Common myeloid progenitor, CD34-positive (primary cell): ENCODE measurements around the gene SLC17A2.

Experiments
- CTCF ChIA-PET: fragments of 350-600 bp; sonication (Branson Sonifier 250); formaldehyde crosslinking; loops from one replicate; lab custom pipeline; 2021; ENCODE audit warnings: antibody characterized with exemption; lab: Charles Lee
- POLR2A ChIA-PET: fragments of 350-600 bp; sonication (Branson Sonifier 250); formaldehyde crosslinking; loops from one replicate; lab custom pipeline; 2021; ENCODE audit warnings: antibody characterized with exemption; lab: Charles Lee
- DNase-seq, 3 donors: peaks; one replicate each; pipeline versions ENCODE4 v3.0.0 to v3.0.0-alpha.2; 2013
- H3K27ac ChIP-seq, 2 experiments: 1 replicate in 1 of 2; 2 replicates in 1 of 2; pipeline ENCODE4 v1.7.0; 2013; ENCODE audit warnings: inconsistent platforms in 2 of 2, low read length in 2 of 2, mild to moderate bottlenecking in 2 of 2, low read depth in 1 of 2, moderate library complexity in 1 of 2; ENCODE audit not compliant: severe bottlenecking in 2 of 2, insufficient read depth in 1 of 2, poor library complexity in 1 of 2
- H3K27me3 ChIP-seq, 5 experiments: replicated peaks in 2 of 5; 1 replicate in 3 of 5; 2 replicates in 2 of 5; pipeline versions ENCODE4 v1.6.1 to v1.7.0; 2013; ENCODE audit warnings: low read length in 4 of 5, mild to moderate bottlenecking in 2 of 5, moderate library complexity in 2 of 5, inconsistent platforms in 1 of 5; ENCODE audit not compliant: insufficient read depth in 5 of 5, control insufficient read depth in 4 of 5
- H3K36me3 ChIP-seq, 4 experiments: 1 replicate in 2 of 4; 2 replicates in 2 of 4; pipeline versions ENCODE4 v1.6.1 to v1.7.0; 2013; ENCODE audit warnings: low read length in 3 of 4, control low read depth in 1 of 4, mild to moderate bottlenecking in 1 of 4; ENCODE audit not compliant: control insufficient read depth in 4 of 4, insufficient read depth in 4 of 4
- H3K4me1 ChIP-seq, 4 experiments: 1 replicate in 3 of 4; 2 replicates in 1 of 4; pipeline versions ENCODE4 v1.6.1 to v1.7.1; 2013; ENCODE audit warnings: low read length in 3 of 4, mild to moderate bottlenecking in 3 of 4, control low read depth in 1 of 4, inconsistent platforms in 1 of 4, moderate library complexity in 1 of 4; ENCODE audit not compliant: control insufficient read depth in 4 of 4, insufficient read depth in 4 of 4; ENCODE audit errors: control extremely low read depth in 1 of 4
- H3K4me3 ChIP-seq, 7 experiments: 1 replicate in 4 of 7; 2 replicates in 3 of 7; pipeline versions ENCODE4 v1.5.1 to v1.7.0; 2013; ENCODE audit warnings: mild to moderate bottlenecking in 7 of 7, low read length in 6 of 7, moderate library complexity in 6 of 7, inconsistent platforms in 2 of 7, low read depth in 2 of 7, control low read depth in 1 of 7; ENCODE audit not compliant: insufficient read depth in 4 of 7, control insufficient read depth in 1 of 7; ENCODE audit errors: extremely low read depth in 1 of 7
- H3K9me3 ChIP-seq, 5 experiments: 1 replicate in 4 of 5; 2 replicates in 1 of 5; pipeline versions ENCODE4 v1.6.1 to v1.7.1; 2013; ENCODE audit warnings: low read length in 4 of 5, mild to moderate bottlenecking in 2 of 5, inconsistent platforms in 1 of 5, low read depth in 1 of 5, moderate library complexity in 1 of 5; ENCODE audit not compliant: control insufficient read depth in 4 of 5, insufficient read depth in 2 of 5; ENCODE audit errors: control extremely low read depth in 1 of 5
- WGBS: methylation state at CpG from one replicate; pipeline ENCODE4 v1.1.5; 2013; ENCODE audit not compliant: insufficient coverage; 5-methylcytosine and 5-hydroxymethylcytosine counted together

The SLC17A2 gene

DNA sequence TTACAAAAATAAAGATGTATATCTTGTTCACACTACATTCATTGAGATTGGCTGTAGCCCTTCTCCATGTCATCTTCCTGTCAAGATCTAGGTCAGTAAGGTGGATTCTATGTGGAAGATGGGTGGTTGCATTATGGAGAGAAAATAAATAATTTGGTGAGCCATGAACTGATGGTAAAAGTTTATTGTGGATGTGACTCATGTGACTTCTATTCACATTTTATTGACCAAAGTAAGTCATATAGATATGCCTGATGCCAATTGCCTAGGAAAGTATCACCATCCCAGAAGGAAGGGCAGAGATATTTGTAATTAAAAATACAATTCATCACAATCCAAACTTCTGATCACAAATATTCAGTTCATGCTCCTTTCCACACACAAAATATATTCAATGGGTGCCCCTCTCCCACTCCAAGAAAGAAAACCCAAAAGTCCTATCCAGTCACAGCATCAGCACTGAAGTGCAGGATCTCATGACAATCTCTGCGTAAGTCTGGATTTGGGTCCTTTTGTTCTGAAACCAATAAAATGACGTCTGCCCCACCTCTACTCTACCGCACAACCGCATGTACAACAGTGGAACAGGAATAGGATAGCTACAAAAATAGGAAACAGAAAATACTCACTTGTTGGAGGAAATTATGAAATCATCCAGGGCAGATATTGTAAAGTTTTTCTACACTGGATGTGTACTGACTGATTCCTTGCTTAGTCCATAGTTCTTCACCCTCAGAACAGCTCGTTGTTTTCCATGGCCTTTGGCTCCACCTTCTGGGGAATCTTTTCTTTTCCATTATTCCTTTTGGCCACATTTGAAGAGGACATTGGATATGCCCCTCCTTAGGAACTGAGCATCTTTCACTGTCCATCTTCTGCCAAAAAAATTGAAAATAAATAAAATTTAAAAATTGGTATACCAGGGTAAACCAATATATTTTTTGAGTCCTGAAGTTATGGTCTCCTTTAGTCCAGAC lies 40.3 kb downstream of the SLC17A2 start:
- ChIA-PET CTCF (interaction anchor here (0.7 to 2.1 kb wide), 5 partner anchors 9 to 102 kb away, joined by 3 to 9 read pairs (median 3); no protein-coding TSS in a partner anchor), POLR2A (no interaction called here)
- no peaks in the 10 kb centered on the region for H3K4me1 ChIP-seq
- H3K27ac ChIP-seq = no peak overlapping the region
- H3K27me3 ChIP-seq = no peaks in the 10 kb centered on the region
- H3K36me3 ChIP-seq = no peaks in the 10 kb centered on the region
- H3K9me3 ChIP-seq = no peaks in the 10 kb centered on the region
- peak; percentile 29 to 61 (median 52) for DNase-seq
- 60% methylated on average over 3 of the region's 5 CpGs for WGBS
- H3K4me3 ChIP-seq = no peak overlapping the region

DNA sequence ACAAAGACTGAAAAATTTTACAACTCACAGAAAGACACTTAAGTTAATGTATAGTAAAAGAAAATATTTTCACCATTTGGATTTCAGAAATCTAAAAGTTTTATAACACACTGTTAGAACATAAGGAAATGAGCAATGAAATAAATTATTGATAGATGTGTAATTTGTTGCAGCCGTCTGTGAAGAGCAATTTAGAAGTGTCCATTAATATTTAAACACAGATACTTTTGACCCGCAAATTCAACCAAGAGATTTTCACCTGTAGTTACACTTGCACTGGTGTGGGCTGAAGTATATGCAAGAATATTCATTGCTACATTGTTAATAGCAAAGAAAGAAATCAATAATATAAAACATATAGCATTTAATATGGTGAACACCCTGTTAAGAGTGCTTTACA lies 41.9 kb downstream of the SLC17A2 start:
- DNase-seq = no peak
- no peaks in the 10 kb centered on the region for H3K4me1 ChIP-seq
- H3K36me3 ChIP-seq = no peaks in the 10 kb centered on the region
- H3K9me3 ChIP-seq = no peaks in the 10 kb centered on the region
- no peaks in the 10 kb centered on the region for H3K27me3 ChIP-seq
- CTCF ChIA-PET = interaction anchor here (1.5 to 2.1 kb wide), 2 partner anchors 8 to 11 kb away, joined by 3 to 9 read pairs; no protein-coding TSS in a partner anchor
- H3K4me3 ChIP-seq = no peak overlapping the region
- no CpG with 5 or more reads among the region's 2 CpGs for WGBS
- POLR2A ChIA-PET = no interaction called here
- no peak overlapping the region for H3K27ac ChIP-seq

DNA sequence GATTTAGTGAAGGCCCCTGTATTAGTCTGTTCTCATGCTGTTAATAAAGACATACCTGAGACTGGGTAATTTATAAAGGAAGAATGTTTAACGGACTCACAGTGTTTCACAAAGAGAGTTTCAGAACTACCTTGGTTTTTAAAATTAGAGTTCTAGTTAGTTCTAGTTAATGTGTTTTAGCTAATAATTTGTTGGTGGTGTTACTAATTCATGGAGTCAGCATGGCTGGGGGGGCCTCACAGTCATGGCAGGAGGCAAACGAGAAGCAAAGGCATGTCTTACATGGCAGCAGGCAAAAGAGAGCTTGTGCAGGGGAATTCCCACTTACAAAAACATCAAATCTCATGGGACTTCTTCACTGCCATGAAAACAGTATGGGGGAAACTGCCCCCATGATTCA lies 44.4 kb downstream of the SLC17A2 start:
- DNase-seq = no peak
- Histone ChIP-seq H3K4me1 (peaks cover 0 to 2% (median 0%) of the 10 kb centered on the region in 4 experiments), H3K27me3 (no peaks in the 10 kb centered on the region), H3K9me3 (no peaks in the 10 kb centered on the region), H3K4me3 (no peak overlapping the region), H3K36me3 (no peaks in the 10 kb centered on the region), H3K27ac (no peak overlapping the region)
- ChIA-PET POLR2A (interaction anchor here (0.8 kb wide), 1 partner anchor 55 kb away, joined by 3 read pairs; no protein-coding TSS in a partner anchor), CTCF (interaction anchor here (0.6 to 2.7 kb wide), 4 partner anchors 10 to 97 kb away, joined by 3 to 6 read pairs (median 4); no protein-coding TSS in a partner anchor)
- 94% methylated on average over 2 of the region's 2 CpGs for WGBS

DNA sequence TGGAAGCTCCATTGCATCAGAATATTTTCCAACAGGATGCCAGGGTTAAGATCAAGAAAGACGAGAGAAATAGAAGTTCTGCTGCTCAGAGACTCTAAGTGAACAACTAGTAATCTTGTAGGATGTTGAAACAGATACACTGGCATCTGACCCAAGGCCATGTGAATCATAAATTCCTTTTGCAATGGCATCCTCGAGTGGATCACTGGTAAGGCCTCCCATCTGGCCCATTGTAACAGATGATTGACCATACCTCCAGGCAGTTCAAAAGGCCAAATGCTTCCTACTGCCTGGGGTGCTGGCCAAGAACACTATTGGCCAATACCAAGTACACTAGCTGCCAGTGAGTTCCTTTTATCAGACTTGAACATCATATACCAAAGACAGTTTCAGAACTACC lies 46.5 kb downstream of the SLC17A2 start:
- DNase-seq = no peak
- 100% methylated on average over 2 of the region's 2 CpGs for WGBS
- POLR2A ChIA-PET = no interaction called here
- Histone ChIP-seq H3K27ac (no peak overlapping the region), H3K4me1 (peaks cover 0 to 2% (median 0%) of the 10 kb centered on the region in 4 experiments), H3K4me3 (no peak overlapping the region), H3K27me3 (no peaks in the 10 kb centered on the region), H3K36me3 (no peaks in the 10 kb centered on the region), H3K9me3 (no peaks in the 10 kb centered on the region)
- CTCF ChIA-PET = interaction anchor here (1.6 to 3.4 kb wide), 2 partner anchors 15 to 95 kb away, joined by 4 to 20 read pairs; no protein-coding TSS in a partner anchor

DNA sequence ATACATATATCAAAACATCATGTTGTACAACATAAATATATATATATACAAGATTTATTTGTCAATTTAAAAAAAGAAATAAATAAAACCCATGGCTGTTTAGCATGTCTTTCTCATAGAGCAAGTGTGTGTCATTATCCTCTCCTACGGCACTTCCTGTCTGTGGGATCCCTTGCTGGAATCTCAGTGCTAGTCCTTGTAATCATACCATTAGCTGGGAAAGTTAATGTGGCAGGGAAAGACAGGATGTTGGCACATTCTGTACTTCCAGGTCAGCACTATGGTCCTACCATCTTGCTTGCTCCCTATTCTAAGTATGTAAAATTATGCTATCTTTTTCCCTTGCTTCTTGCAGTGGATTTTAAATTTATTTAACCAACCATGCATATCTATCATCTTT lies 47.0 kb downstream of the SLC17A2 start:
- CTCF ChIA-PET = interaction anchor here (1.6 to 3.4 kb wide), 2 partner anchors 16 to 95 kb away, joined by 4 to 20 read pairs; no protein-coding TSS in a partner anchor
- no peaks in the 10 kb centered on the region for H3K36me3 ChIP-seq
- peaks cover 0 to 2% (median 0%) of the 10 kb centered on the region in 4 experiments for H3K4me1 ChIP-seq
- POLR2A ChIA-PET = no interaction called here
- H3K4me3 ChIP-seq = no peak overlapping the region
- H3K9me3 ChIP-seq = no peaks in the 10 kb centered on the region
- WGBS = no CpG with 5 or more reads among the region's 1 CpG
- H3K27me3 ChIP-seq = no peaks in the 10 kb centered on the region
- H3K27ac ChIP-seq = no peak overlapping the region
- no peak for DNase-seq

DNA sequence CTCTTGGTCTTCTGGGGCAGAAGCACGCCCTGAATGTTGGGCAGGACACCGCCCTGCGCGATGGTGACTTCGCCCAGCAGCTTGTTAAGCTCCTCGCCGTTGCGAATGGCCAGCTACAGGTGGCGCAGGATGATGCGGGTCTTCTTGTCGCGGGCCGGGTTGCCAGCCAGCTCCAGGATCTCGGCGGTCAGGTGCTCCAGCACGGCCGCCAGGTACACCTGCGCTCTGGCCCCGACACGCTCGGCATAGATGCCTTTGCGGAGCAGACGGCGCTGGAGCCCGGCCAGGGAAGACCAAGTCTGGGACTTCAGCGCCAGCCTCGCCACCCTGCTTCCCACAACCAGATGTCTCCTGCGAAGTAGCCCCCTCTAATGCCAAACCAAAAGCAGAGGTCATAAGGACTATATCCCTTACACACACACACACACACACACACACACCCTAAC lies 48.4 kb downstream of the SLC17A2 start:
- no peaks in the 10 kb centered on the region for H3K36me3 ChIP-seq
- peaks cover 0 to 2% (median 0%) of the 10 kb centered on the region in 4 experiments for H3K4me1 ChIP-seq
- 92% methylated on average over 24 of the region's 28 CpGs for WGBS
- H3K9me3 ChIP-seq = no peaks in the 10 kb centered on the region
- no peak overlapping the region for H3K27ac ChIP-seq
- peak in 2 of 3 donors; percentile 57 to 74 for DNase-seq
- ChIA-PET CTCF (interaction anchor here (0.5 to 3.4 kb wide), 9 partner anchors 10 to 1180 kb away, joined by 3 to 20 read pairs (median 3); partner anchors contain the start of gene SLC17A1), POLR2A (no interaction called here)
- peak overlapping the region in 5 of 7 experiments; percentile 43 to 68 (median 62) for H3K4me3 ChIP-seq
- no peaks in the 10 kb centered on the region for H3K27me3 ChIP-seq
